HepG2 (cell line): ENCODE data around the gene TRIM7. TPM values are rescaled to one million over a fixed set of nuclear protein-coding genes. Genes with fewer than 3 reads are reported as not detected.

ENCODE experiments used
- CEBPG ChIP-seq: IDR thresholded peaks from 2 replicates; pipeline ENCODE4 v1.6.1; 2016
- ELF1 ChIP-seq: sonication (generic); formaldehyde crosslinking; IDR thresholded peaks from 2 replicates; pipeline ENCODE4 v1.4.0; 2020; ENCODE audit warnings: missing genetic modification reagents
- ERF ChIP-seq: IDR thresholded peaks from 2 replicates; pipeline ENCODE4 v1.6.1; 2018; ENCODE audit warnings: missing biosample characterization, missing genetic modification reagents
- ETV5 ChIP-seq: IDR thresholded peaks from 2 replicates; pipeline ENCODE4 v1.6.1; 2018; ENCODE audit warnings: missing biosample characterization, missing genetic modification reagents, inconsistent platforms, borderline replicate concordance
- HOMEZ ChIP-seq: IDR thresholded peaks from 2 replicates; pipeline ENCODE4 v1.6.1; 2016; ENCODE audit warnings: low read depth
- IRF2 ChIP-seq: IDR thresholded peaks from 2 replicates; pipeline ENCODE4 v1.6.1; 2018; ENCODE audit warnings: missing genetic modification reagents, missing compliant biosample characterization
- KAT7 ChIP-seq: IDR thresholded peaks from 2 replicates; pipeline ENCODE4 v1.6.1; 2018; ENCODE audit warnings: borderline replicate concordance, missing compliant biosample characterization
- KLF13 ChIP-seq: sonication (generic); formaldehyde crosslinking; IDR thresholded peaks from 2 replicates; pipeline ENCODE4 v1.4.0; 2020; ENCODE audit warnings: mild to moderate bottlenecking, missing genetic modification reagents
- MEF2D ChIP-seq: sonication (generic); formaldehyde crosslinking; IDR thresholded peaks from 2 replicates; pipeline ENCODE4 v1.5.1; 2020; ENCODE audit warnings: mild to moderate bottlenecking, missing genetic modification reagents
- TOPORS ChIP-seq: sonication (generic); formaldehyde crosslinking; IDR thresholded peaks from 2 replicates; pipeline ENCODE4 v1.8.0; 2023; ENCODE audit warnings: mild to moderate bottlenecking, missing genetic modification reagents
- TSC22D2 ChIP-seq: sonication (generic); formaldehyde crosslinking; IDR thresholded peaks from 2 replicates; pipeline ENCODE4 v1.5.1; 2020; ENCODE audit warnings: missing genetic modification reagents, mild to moderate bottlenecking, borderline replicate concordance
- XRCC5 ChIP-seq: fragments of 200-400 bp; formaldehyde crosslinking; optimal IDR thresholded peaks from 2 replicates; pipeline ENCODE3; 2017; ENCODE audit warnings: mild to moderate bottlenecking, low read length
- ZBTB49 ChIP-seq: sonication (generic); formaldehyde crosslinking; IDR thresholded peaks from 2 replicates; pipeline ENCODE4 v1.4.0; 2020; ENCODE audit warnings: missing genetic modification reagents, borderline replicate concordance
- ZKSCAN8 ChIP-seq: IDR thresholded peaks from 2 replicates; pipeline ENCODE4 v1.6.1; 2016; ENCODE audit warnings: borderline replicate concordance, missing genetic modification reagents, missing compliant biosample characterization
- ZNF18 ChIP-seq: sonication (generic); formaldehyde crosslinking; IDR thresholded peaks from 2 replicates; pipeline ENCODE4 v1.8.0; 2022; ENCODE audit warnings: mild to moderate bottlenecking, missing genetic modification reagents; ENCODE audit not compliant: insufficient replicate concordance
- ZNF552 ChIP-seq: sonication (generic); formaldehyde crosslinking; IDR thresholded peaks from 2 replicates; pipeline ENCODE4 v1.9.0; 2022; ENCODE audit warnings: missing genetic modification reagents, mild to moderate bottlenecking, borderline replicate concordance
- ZNF777 ChIP-seq: sonication (generic); formaldehyde crosslinking; IDR thresholded peaks from 2 replicates; pipeline ENCODE4 v1.4.0; 2020; ENCODE audit warnings: missing genetic modification reagents
- ZSCAN12 ChIP-seq: sonication (generic); formaldehyde crosslinking; IDR thresholded peaks from 2 replicates; pipeline ENCODE4 v1.9.0; 2021; ENCODE audit warnings: mild to moderate bottlenecking, missing genetic modification reagents
- polyA plus RNA-seq, 8 experiments: library from polyadenylated mRNA; depleted of rRNA in 3 of 8; stranded (reverse) in 7 of 8; unstranded in 1 of 8; fragments of >200 nt; fragmentation: Illumina TruSeq in 4 of 8; extraction: Trizol in 4 of 8; gene quantifications; 2 replicates each; pipeline versions ENCODE4 v1.2.1 to v1.2.3, GENCODE V29; 2011 to 2016; ENCODE audit warnings: low read depth in 4 of 8, missing spikeins in 1 of 8, mixed read lengths in 1 of 8; ENCODE audit not compliant: insufficient read depth in 1 of 8
- total RNA-seq, 5 experiments: library from RNA; depleted of rRNA; stranded (reverse); fragments of >200 nt; fragmentation: Illumina TruSeq; extraction: Trizol; gene quantifications; 2 replicates each; pipeline ENCODE4 v1.2.3, GENCODE V29; 2016; ENCODE audit warnings: low read depth in 1 of 5
- TF ChIP-seq, protein P1 (sequence below): sonication (generic); formaldehyde crosslinking; IDR thresholded peaks from 2 replicates; pipeline ENCODE4 v1.5.1; 2020; ENCODE audit warnings: missing genetic modification reagents, mild to moderate bottlenecking, borderline replicate concordance
- TF ChIP-seq, protein P2 (sequence below): sonication (generic); formaldehyde crosslinking; IDR thresholded peaks from 2 replicates; pipeline ENCODE4 v1.5.1; 2020; ENCODE audit warnings: mild to moderate bottlenecking, missing genetic modification reagents, borderline replicate concordance
- TF ChIP-seq, protein P3 (sequence below), 2 experiments: fragments of 450-650 bp in 1 of 2; sonication (generic) in 1 of 2; formaldehyde crosslinking; IDR thresholded peaks; 2 replicates each; pipeline versions ENCODE4 v1.5.0 to v1.8.0; 2020 to 2022; ENCODE audit warnings: mild to moderate bottlenecking in 1 of 2, missing genetic modification reagents in 1 of 2

Gene TRIM7
- total and polyA plus RNA-seq, 2 of the 13 experiments (the other 11 are each of a cell fraction or from before 2014, with no cell fraction given): 0.13 TPM; not detected in 1

- no peak for TF ChIP-seq ERF (CRISPR knock-in tag)
- TF ChIP-seq TSC22D2 (CRISPR knock-in tag): no peak
- no peak for TF ChIP-seq ZKSCAN8
- TF ChIP-seq ZSCAN12 (CRISPR knock-in tag): no peak
- TF ChIP-seq IRF2 (CRISPR knock-in tag): peak; percentile 15; the same call in 1 of the 2 replicates
- TF ChIP-seq MEF2D (CRISPR knock-in tag): no peak
- TF ChIP-seq TOPORS (CRISPR knock-in tag): no peak
- no peak for TF ChIP-seq ZNF18 (CRISPR knock-in tag)
- peak; percentile 94 for TF ChIP-seq CEBPG (CRISPR knock-in tag)
- TF ChIP-seq, protein P1, sequence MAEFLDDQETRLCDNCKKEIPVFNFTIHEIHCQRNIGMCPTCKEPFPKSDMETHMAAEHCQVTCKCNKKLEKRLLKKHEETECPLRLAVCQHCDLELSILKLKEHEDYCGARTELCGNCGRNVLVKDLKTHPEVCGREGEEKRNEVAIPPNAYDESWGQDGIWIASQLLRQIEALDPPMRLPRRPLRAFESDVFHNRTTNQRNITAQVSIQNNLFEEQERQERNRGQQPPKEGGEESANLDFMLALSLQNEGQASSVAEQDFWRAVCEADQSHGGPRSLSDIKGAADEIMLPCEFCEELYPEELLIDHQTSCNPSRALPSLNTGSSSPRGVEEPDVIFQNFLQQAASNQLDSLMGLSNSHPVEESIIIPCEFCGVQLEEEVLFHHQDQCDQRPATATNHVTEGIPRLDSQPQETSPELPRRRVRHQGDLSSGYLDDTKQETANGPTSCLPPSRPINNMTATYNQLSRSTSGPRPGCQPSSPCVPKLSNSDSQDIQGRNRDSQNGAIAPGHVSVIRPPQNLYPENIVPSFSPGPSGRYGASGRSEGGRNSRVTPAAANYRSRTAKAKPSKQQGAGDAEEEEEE (CRISPR knock-in tag): no peak
- TF ChIP-seq ETV5 (CRISPR knock-in tag): peak; percentile 55; the same call in 1 of the 2 replicates
- TF ChIP-seq ZNF552: no peak
- TF ChIP-seq, protein P2, sequence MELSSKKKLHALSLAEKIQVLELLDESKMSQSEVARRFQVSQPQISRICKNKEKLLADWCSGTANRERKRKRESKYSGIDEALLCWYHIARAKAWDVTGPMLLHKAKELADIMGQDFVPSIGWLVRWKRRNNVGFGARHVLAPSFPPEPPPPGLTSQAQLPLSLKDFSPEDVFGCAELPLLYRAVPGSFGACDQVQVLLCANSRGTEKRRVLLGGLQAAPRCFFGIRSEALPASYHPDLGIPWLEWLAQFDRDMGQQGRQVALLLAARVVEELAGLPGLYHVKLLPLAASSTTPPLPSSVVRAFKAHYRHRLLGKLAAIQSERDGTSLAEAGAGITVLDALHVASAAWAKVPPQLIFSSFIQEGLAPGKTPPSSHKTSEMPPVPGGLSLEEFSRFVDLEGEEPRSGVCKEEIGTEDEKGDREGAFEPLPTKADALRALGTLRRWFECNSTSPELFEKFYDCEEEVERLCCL (CRISPR knock-in tag): no peak
- TF ChIP-seq ELF1 (CRISPR knock-in tag): peak; percentile 12; the same call in 1 of the 2 replicates
- TF ChIP-seq ZBTB49 (CRISPR knock-in tag): no peak
- no peak; the same call in 1 of the 2 replicates for TF ChIP-seq HOMEZ (CRISPR knock-in tag)
- no peak for TF ChIP-seq XRCC5
- TF ChIP-seq, protein P3, sequence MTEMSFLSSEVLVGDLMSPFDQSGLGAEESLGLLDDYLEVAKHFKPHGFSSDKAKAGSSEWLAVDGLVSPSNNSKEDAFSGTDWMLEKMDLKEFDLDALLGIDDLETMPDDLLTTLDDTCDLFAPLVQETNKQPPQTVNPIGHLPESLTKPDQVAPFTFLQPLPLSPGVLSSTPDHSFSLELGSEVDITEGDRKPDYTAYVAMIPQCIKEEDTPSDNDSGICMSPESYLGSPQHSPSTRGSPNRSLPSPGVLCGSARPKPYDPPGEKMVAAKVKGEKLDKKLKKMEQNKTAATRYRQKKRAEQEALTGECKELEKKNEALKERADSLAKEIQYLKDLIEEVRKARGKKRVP (CRISPR knock-in tag; IDR thresholded peaks at IDR 0.05): peak in 1 of 2 experiments; percentile 94; a peak in 2 of 4 replicates
- TF ChIP-seq KAT7 (CRISPR knock-in tag): no peak
- no peak for TF ChIP-seq KLF13 (CRISPR knock-in tag)
- TF ChIP-seq ZNF777 (CRISPR knock-in tag): no peak
Measured at GRCh38 chr5:181241393-181241975, 36.5 kb upstream of the TRIM7 start (continued).
